Measurements from ENCODE around the gene PAQR7.

- no peak for TF ChIP-seq CTCF (IDR thresholded peaks at IDR 0.05; ENCODE audit: low read length)
- TF ChIP-seq EZH2 (IDR thresholded peaks at IDR 0.05; ENCODE audit: borderline replicate concordance, low read length): no peak
Measured at GRCh38 chr1:25862785-25863485, 12.6 kb downstream of the PAQR7 start.

Measured in OCI-LY1 (cell line).